ENCODE measurements around the gene MAN2B2.

The MAN2B2 gene

GRCh38 chr4:6568689-6569332 lies 6.2 kb upstream of the MAN2B2 start:
- H3K4me3 ChIP-seq (ENCODE audit: control insufficient read depth, low read depth, low read length) = no peak overlapping the region
- no peak for DNase-seq (ENCODE audit: low read depth)
- no peak for TF ChIP-seq CTCF (IDR thresholded peaks at IDR 0.05; ENCODE audit: control insufficient read depth, insufficient read depth, low read depth, low read length, missing control alignments)

GRCh38 chr4:6571608-6572007 lies 3.4 kb upstream of the MAN2B2 start:
- no peak for TF ChIP-seq CTCF (IDR thresholded peaks at IDR 0.05; ENCODE audit: control insufficient read depth, insufficient read depth, low read depth, low read length, missing control alignments)
- DNase-seq (ENCODE audit: low read depth) = no peak
- no peak overlapping the region for H3K4me3 ChIP-seq (ENCODE audit: control insufficient read depth, low read depth, low read length)

GRCh38 chr4:6573551-6573950 lies 1.4 kb upstream of the MAN2B2 start:
- no peak for DNase-seq (ENCODE audit: low read depth)
- no peak overlapping the region for H3K4me3 ChIP-seq (ENCODE audit: control insufficient read depth, low read depth, low read length)
- no peak for TF ChIP-seq CTCF (IDR thresholded peaks at IDR 0.05; ENCODE audit: control insufficient read depth, insufficient read depth, low read depth, low read length, missing control alignments)

- DNase-seq (ENCODE audit: low read depth) = no peak
- peak overlapping the region; percentile 91 for H3K4me3 ChIP-seq (ENCODE audit: control insufficient read depth, low read depth, low read length)
- no peak for TF ChIP-seq CTCF (IDR thresholded peaks at IDR 0.05; ENCODE audit: control insufficient read depth, insufficient read depth, low read depth, low read length, missing control alignments)
These were observed 823 bp upstream of the MAN2B2 start for GRCh38 chr4:6573986-6574746.

GRCh38 chr4:6575503-6576240 lies 683 bp downstream of the MAN2B2 start:
- TF ChIP-seq CTCF (IDR thresholded peaks at IDR 0.05; ENCODE audit: control insufficient read depth, insufficient read depth, low read depth, low read length, missing control alignments) = no peak
- H3K4me3 ChIP-seq (ENCODE audit: control insufficient read depth, low read depth, low read length) = peak overlapping the region; percentile 91
- no peak for DNase-seq (ENCODE audit: low read depth)

- H3K4me3 ChIP-seq (ENCODE audit: control insufficient read depth, low read depth, low read length) = no peak overlapping the region
- no peak for TF ChIP-seq CTCF (IDR thresholded peaks at IDR 0.05; ENCODE audit: control insufficient read depth, insufficient read depth, low read depth, low read length, missing control alignments)
- DNase-seq (ENCODE audit: low read depth) = no peak
These were observed 1.5 kb downstream of the MAN2B2 start for GRCh38 chr4:6576512-6576911.

All from AG09309 (cell line).